ENCODE results near the gene CCDC50.

Gene CCDC50

GRCh38 chr3:191417457-191417729 is 88.2 kb downstream of the CCDC50 start:
- no peak for TF ChIP-seq ZNF274 (IDR thresholded peaks at IDR 0.05; ENCODE audit: low read depth, low read length)
- no peak overlapping the region for H3K4me3 ChIP-seq (ENCODE audit: low read length)

GRCh38 chr3:191420771-191421170 is 91.6 kb downstream of the CCDC50 start:
- TF ChIP-seq ZNF274 (IDR thresholded peaks at IDR 0.05; ENCODE audit: low read depth, low read length) = no peak
- no peak overlapping the region for H3K4me3 ChIP-seq (ENCODE audit: low read length)

- TF ChIP-seq ZNF274 (IDR thresholded peaks at IDR 0.05; ENCODE audit: low read depth, low read length) = no peak
- H3K4me3 ChIP-seq (ENCODE audit: low read length) = no peak overlapping the region
Observed at GRCh38 chr3:191424881-191425280, 95.7 kb downstream of the CCDC50 start.

GRCh38 chr3:191425322-191425734 is 96.1 kb downstream of the CCDC50 start:
- no peak overlapping the region for H3K4me3 ChIP-seq (ENCODE audit: low read length)
- TF ChIP-seq ZNF274 (IDR thresholded peaks at IDR 0.05; ENCODE audit: low read depth, low read length) = no peak

- H3K4me3 ChIP-seq (ENCODE audit: low read length) = no peak overlapping the region
- no peak for TF ChIP-seq ZNF274 (IDR thresholded peaks at IDR 0.05; ENCODE audit: low read depth, low read length)
Observed at GRCh38 chr3:191426311-191426710, 97.1 kb downstream of the CCDC50 start.

- TF ChIP-seq ZNF274 (IDR thresholded peaks at IDR 0.05; ENCODE audit: low read depth, low read length) = no peak
- no peak overlapping the region for H3K4me3 ChIP-seq (ENCODE audit: low read length)
Observed at GRCh38 chr3:191428177-191428576, 99.0 kb downstream of the CCDC50 start.

GRCh38 chr3:191430103-191430502 is 100.9 kb downstream of the CCDC50 start:
- no peak for TF ChIP-seq ZNF274 (IDR thresholded peaks at IDR 0.05; ENCODE audit: low read depth, low read length)
- H3K4me3 ChIP-seq (ENCODE audit: low read length) = no peak overlapping the region

- TF ChIP-seq ZNF274 (IDR thresholded peaks at IDR 0.05; ENCODE audit: low read depth, low read length) = no peak
Observed at GRCh38 chr3:191431160-191431822, 102.1 kb downstream of the CCDC50 start.

GRCh38 chr3:191432162-191432561 is 103.0 kb downstream of the CCDC50 start:
- no peak overlapping the region for H3K4me3 ChIP-seq (ENCODE audit: low read length)
- no peak for TF ChIP-seq ZNF274 (IDR thresholded peaks at IDR 0.05; ENCODE audit: low read depth, low read length)

More at GRCh38 chr3:191431160-191431822, 102.1 kb downstream of the CCDC50 start:
- H3K4me3 ChIP-seq (ENCODE audit: low read length) = no peak overlapping the region

- TF ChIP-seq ZNF274 (IDR thresholded peaks at IDR 0.05; ENCODE audit: low read depth, low read length) = no peak
- H3K4me3 ChIP-seq (ENCODE audit: low read length) = no peak overlapping the region
Observed at GRCh38 chr3:191434024-191434423, 104.8 kb downstream of the CCDC50 start.

GRCh38 chr3:191435981-191436380 is 106.8 kb downstream of the CCDC50 start:
- no peak for TF ChIP-seq ZNF274 (IDR thresholded peaks at IDR 0.05; ENCODE audit: low read depth, low read length)
- H3K4me3 ChIP-seq (ENCODE audit: low read length) = no peak overlapping the region

GRCh38 chr3:191438150-191438814 is 109.1 kb downstream of the CCDC50 start:
- H3K4me3 ChIP-seq (ENCODE audit: low read length) = no peak overlapping the region

GRCh38 chr3:191440532-191440931 is 111.3 kb downstream of the CCDC50 start:
- TF ChIP-seq ZNF274 (IDR thresholded peaks at IDR 0.05; ENCODE audit: low read depth, low read length) = no peak
- H3K4me3 ChIP-seq (ENCODE audit: low read length) = no peak overlapping the region

More at GRCh38 chr3:191438150-191438814, 109.1 kb downstream of the CCDC50 start:
- no peak for TF ChIP-seq ZNF274 (IDR thresholded peaks at IDR 0.05; ENCODE audit: low read depth, low read length)

GRCh38 chr3:191441687-191442086 is 112.5 kb downstream of the CCDC50 start:
- TF ChIP-seq ZNF274 (IDR thresholded peaks at IDR 0.05; ENCODE audit: low read depth, low read length) = no peak
- H3K4me3 ChIP-seq (ENCODE audit: low read length) = no peak overlapping the region

GRCh38 chr3:191444569-191444968 is 115.4 kb downstream of the CCDC50 start:
- TF ChIP-seq ZNF274 (IDR thresholded peaks at IDR 0.05; ENCODE audit: low read depth, low read length) = no peak
- H3K4me3 ChIP-seq (ENCODE audit: low read length) = no peak overlapping the region
